ENCODE data around the gene KLHL14. TPM values are rescaled to one million over a fixed set of nuclear protein-coding genes. Genes with fewer than 3 reads are reported as not detected.

The KLHL14 gene
- total and polyA plus RNA-seq, 2 of the 13 experiments (the other 11 are each of a cell fraction or from before 2014, with no cell fraction given) = 16.0 to 41.8 TPM

GRCh38 chr18:32634876-32635431 is 137.9 kb downstream of the KLHL14 start:
- H3K27me3 ChIP-seq (ENCODE audit: control insufficient read depth in 1 of 2, insufficient read depth in 2 of 2, low read length in 2 of 2) = no peaks in the 10 kb centered on the region
- no peaks in the 10 kb centered on the region for H4K20me1 ChIP-seq (ENCODE audit: insufficient read depth, low read length)
- H3K4me2 ChIP-seq (ENCODE audit: low read depth, low read length) = no peak overlapping the region
- FAIRE-seq = no peak
- intact Hi-C loops (cut with micrococcal nuclease; ENCODE audit: unreplicated experiment) (loop anchor here (10.0 kb wide), 1 partner anchor 60 kb away; no protein-coding TSS in a partner anchor), in situ Hi-C loops (cut with HindIII; ENCODE audit: extremely low pct_ligation_motif_present, low pct_unique_long_range_greater_than_20kb) (no loop called here)
- H3K4me3 ChIP-seq (replicated peaks in 1 of 3; ENCODE audit: insufficient read depth in 1 of 3, low read depth in 2 of 3, low read length in 3 of 3) = no peak overlapping the region
- no peaks in the 10 kb centered on the region for H3K9me3 ChIP-seq (ENCODE audit: low read length)
- no peak for TF ChIP-seq ZNF17 (CRISPR knock-in tag; IDR thresholded peaks at IDR 0.05)
- TF ChIP-seq SALL1 (CRISPR knock-in tag; IDR thresholded peaks at IDR 0.05) = no peak
- TF ChIP-seq MXD4 (CRISPR knock-in tag; IDR thresholded peaks at IDR 0.05) = no peak
- TF ChIP-seq EEA1 (CRISPR knock-in tag; IDR thresholded peaks at IDR 0.05; ENCODE audit: borderline replicate concordance) = no peak
- no peak for TF ChIP-seq ZNF143 (CRISPR knock-in tag; IDR thresholded peaks at IDR 0.05)
- TF ChIP-seq SIX4 (CRISPR knock-in tag; IDR thresholded peaks at IDR 0.05) = no peak
- TF ChIP-seq MYNN (CRISPR knock-in tag; IDR thresholded peaks at IDR 0.05; ENCODE audit: low read depth) = no peak
- TF ChIP-seq RFXANK (CRISPR knock-in tag; IDR thresholded peaks at IDR 0.05) = no peak
- no peak for TF ChIP-seq ZNF205 (CRISPR knock-in tag; IDR thresholded peaks at IDR 0.05)
- no peak for TF ChIP-seq ZSCAN9 (CRISPR knock-in tag; IDR thresholded peaks at IDR 0.05; ENCODE audit: borderline replicate concordance)
- TF ChIP-seq NR3C1 (CRISPR knock-in tag; IDR thresholded peaks at IDR 0.05) = no peak
- no peak for TF ChIP-seq ZUFSP (CRISPR knock-in tag; IDR thresholded peaks at IDR 0.05; ENCODE audit: borderline replicate concordance)
- no peak for TF ChIP-seq PBX2 (CRISPR knock-in tag; IDR thresholded peaks at IDR 0.05)
- TF ChIP-seq CREM (IDR thresholded peaks at IDR 0.05) = no peak
- no peak for TF ChIP-seq CREM (CRISPR knock-in tag; IDR thresholded peaks at IDR 0.05)
- no peak for TF ChIP-seq KDM3A (CRISPR knock-in tag; IDR thresholded peaks at IDR 0.05; ENCODE audit: low read depth)
- no peak for TF ChIP-seq ZNF101 (CRISPR knock-in tag; IDR thresholded peaks at IDR 0.05; ENCODE audit: borderline replicate concordance, low read depth)
- TF ChIP-seq DNMT1 (CRISPR knock-in tag; IDR thresholded peaks at IDR 0.05) = no peak
- TF ChIP-seq ZNF784 (CRISPR knock-in tag; IDR thresholded peaks at IDR 0.05; ENCODE audit: borderline replicate concordance) = no peak
- no peaks in the 10 kb centered on the region for H3K79me2 ChIP-seq (ENCODE audit: insufficient read depth, low read length)
- no peak for ATAC-seq
- no peaks in the 10 kb centered on the region for H3K36me3 ChIP-seq (replicated peaks in 1 of 2; ENCODE audit: control insufficient read depth in 1 of 2, insufficient read depth in 2 of 2, low read length in 2 of 2)
- no peaks in the 10 kb centered on the region for H3K4me1 ChIP-seq (ENCODE audit: insufficient read depth, low read length)
- WGBS (ENCODE audit: low lambda C conversion rate) = 21% methylated on average over 5 of the region's 5 CpGs
- no peak overlapping the region for H2AFZ ChIP-seq (ENCODE audit: low read length)
- ChIA-PET POLR2A (no interaction called here), CTCF (ENCODE audit: low intra/inter-chr PET ratio, low total read pairs) (no interaction called here)
- no peak overlapping the region for H3K9ac ChIP-seq (ENCODE audit: insufficient read depth, low read depth, low read length)
- no peak for DNase-seq (ENCODE audit: low spot score)
- no peak overlapping the region for H3K27ac ChIP-seq (ENCODE audit: extremely low read length, insufficient read depth, low read length)
- BruUV-seq (replicated peaks) = no TSS peak

Data from HepG2 (cell line).